G401.6 (cell line): ENCODE measurements around the gene GPATCH1.
"Not testable (repeated sequence)": the region's sequence is repeated elsewhere in the genome, so short reads cannot be mapped to it uniquely, and the experiment has no call there.

Source experiments
- FAIRE-seq: peaks from 2 replicates; lab custom pipeline; 2012; peaks lifted over from hg19 to GRCh38; lab: Jason Lieb, UNC

GPATCH1 gene

DNA sequence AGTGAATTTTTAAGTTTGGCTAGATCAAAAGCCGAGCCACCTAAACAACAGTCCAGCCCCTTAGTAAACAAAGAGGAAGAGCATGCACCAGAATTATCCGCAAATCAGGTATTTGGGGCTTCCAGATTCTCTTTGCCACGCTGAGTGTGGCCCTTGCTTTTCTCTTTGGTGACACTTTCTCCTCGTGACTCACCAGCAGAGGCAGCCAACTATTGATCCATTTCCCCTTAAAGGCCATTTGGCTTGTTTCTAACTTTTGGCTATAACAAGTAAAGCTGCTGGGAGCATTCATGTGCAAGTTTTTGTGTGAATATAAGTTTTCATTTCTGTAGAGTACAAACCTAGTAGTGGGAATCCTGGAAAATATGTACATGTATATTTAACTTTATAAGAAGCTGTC lies 33.3 kb downstream of the GPATCH1 start:
- no peak for FAIRE-seq

DNA sequence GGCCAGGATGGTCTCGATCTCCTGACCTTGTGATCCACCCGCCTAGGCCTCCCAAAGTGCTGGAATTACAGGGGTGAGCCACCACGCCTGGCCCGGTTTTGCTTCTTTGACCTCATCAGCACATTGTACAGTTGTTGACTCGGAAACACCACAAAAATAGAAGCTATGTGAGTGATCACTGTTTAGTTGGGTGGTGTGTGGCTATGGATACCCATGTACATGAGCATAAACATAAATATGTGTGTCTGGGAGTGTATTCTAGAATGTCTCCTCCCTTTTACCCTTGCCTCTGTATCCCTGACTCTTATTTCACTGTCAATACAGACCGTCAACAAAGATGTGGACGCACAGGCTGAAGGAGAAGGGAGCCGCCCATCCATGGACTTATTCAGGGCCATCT lies 36.5 kb downstream of the GPATCH1 start:
- no peak for FAIRE-seq

DNA sequence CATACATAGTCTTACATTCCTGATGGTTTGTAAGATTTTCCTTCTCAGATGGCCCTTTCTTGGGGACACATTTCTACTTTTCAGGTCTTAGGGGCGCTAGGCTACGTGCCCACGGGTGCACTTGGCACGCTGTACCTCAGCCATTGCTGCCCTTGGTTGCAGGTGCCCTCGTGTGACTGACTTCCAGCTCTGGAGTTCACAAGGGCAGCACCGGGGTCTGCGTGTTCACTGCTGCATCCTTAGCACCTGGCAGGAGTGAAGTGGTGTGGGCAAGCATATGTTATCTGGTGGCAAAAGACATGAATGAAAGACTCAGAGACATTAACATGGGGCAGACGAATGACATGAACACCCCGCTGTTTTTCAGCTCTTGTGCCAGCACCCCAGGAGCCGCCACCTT lies 37.7 kb downstream of the GPATCH1 start:
- FAIRE-seq = no peak

DNA sequence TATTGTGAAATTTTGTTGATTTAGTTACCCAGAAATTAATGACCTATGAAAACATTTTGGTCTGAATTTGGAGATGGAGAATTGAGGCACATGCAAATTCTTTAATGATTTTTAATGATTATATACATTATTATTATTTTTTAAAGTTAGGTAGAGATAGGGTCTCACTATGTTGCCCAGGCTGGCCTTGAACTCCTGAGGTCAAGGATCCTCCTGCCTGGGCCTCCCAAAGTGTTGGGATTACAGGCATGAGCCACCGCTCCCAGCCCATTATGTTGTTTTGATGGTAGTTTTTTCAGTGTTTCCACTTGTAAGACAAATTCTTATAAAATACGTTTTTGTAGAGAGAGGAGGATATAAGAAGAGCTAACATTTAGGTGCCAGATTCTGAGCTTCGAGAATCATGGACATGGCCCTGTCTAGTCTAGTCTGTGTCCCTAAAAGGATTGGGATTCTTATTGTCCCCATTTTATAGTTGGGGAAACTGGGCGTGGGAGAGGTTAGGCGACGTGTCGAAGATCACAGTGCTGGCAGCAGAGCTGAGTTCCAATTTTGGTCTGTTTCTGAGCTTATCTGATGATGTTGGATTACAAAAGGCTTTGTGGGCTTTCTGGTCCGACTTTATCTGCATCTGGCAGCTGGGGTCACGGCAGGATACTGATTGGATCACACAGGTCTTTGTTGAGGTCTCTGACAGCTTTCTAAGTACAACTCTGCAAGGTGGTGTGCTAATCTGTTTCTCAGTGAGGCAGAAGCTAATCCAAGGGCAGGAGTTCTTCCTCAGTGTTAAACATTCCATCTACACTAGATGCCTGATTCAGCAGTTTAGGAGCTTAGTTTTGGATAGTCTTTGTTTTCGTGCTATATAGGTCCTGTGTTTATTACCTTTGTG lies 43.5 kb downstream of the GPATCH1 start:
- no peak for FAIRE-seq

DNA sequence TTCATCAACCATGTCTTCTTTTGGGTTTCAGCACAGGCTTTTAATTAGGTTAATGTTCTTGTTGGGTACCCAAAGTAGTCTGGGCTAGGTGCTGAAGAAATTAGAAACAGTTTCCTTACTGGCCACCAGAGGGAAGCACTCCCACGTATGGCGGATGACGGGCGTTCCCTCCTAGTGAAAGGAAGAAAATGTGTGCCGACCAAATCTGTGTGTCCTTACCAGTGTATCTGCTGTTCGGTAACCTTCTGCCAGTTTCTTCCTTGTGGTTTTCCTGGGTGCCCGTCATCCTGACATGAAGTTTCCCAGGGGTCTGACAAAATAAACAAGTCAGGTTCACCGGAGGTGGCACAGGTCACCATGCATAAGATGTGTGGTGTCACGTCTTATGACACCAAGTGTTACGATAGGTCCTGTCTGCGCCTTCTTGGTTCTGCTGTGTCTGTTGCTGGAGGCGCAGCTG lies 45.0 kb downstream of the GPATCH1 start:
- peak; percentile 82 for FAIRE-seq

DNA sequence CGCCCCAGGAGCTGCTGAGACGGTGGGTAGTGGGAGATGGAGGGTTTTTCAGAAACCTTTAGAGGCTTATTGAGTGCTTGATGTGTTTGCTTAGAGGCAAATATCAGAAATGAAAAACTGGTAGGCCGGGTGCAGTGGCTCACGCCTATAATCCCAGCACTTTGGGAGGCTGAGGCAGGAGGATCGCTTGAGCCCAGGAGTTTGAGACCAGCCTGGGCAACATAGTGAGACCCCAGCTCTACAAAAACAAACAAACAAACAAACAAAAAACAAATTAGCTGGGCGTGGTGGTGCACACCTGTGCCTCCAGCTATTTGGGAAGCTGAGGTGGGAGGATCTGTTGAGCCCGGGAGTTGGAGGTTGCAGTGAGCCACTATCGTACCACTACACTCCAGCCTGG lies 45.7 kb downstream of the GPATCH1 start:
- not testable (repeated sequence) for FAIRE-seq

DNA sequence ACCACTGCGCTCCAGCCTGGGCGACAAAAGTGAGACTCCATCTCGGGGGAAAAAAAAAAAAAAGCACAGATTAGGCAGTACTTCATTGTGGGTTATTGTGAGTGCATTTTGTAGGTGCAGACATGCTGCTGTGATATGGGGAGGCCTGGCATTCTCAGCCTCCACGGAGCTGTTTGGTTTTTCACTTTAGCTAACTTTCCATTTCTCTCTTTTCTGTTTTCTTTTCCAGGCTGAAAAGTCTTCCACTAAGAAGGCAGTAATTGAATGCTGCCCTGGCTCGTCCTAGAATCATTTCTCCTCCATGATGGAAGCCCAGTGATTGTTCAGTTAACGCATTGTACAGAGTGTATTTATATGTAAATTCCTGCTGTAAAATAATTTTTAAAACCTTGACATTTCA lies 48.9 kb downstream of the GPATCH1 start:
- no peak for FAIRE-seq

DNA sequence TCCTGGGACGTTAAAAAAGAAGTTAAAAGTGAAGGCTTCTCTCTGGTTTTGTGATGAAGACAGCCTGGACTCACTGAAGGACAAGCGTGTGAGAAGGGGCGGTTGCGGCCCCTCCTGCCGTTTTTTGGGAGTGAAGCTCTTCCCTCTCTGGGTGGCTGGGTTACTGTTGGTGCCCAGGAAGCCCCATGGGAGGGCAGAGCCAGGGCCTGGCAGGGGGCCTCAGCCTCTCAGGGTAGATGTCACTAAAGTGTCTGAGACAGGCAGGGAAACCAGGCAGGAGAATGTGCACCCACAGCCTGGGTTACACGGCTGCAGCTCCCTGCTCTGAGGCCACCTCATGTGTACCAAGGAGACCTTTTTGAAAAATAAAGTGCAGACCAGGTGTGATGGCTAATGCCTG lies 49.5 kb downstream of the GPATCH1 start:
- no peak for FAIRE-seq

DNA sequence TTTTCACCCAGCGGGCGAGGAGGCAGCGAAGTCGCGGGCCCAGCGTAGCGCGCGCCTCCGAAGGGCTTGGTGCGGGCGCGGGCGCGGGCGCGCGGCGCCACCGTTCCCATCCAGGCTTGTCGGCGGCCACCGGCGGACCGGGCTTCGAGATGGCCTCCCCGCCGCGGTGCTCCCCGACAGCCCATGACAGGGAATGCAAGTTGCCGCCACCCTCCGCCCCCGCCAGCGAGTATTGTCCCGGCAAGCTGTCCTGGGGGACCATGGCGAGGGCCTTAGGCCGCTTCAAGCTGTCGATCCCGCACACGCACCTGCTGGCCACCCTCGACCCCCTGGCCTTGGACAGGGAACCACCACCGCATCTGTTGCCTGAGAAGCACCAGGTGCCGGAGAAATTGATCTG lies 51.0 kb downstream of the GPATCH1 start, which contains the start of gene WDR88:
WDR88 (plus strand) TSS at position 94 of the 400 bp plus-strand sequence; CDS start at position 150, 56 bp downstream.
- FAIRE-seq = no peak

DNA sequence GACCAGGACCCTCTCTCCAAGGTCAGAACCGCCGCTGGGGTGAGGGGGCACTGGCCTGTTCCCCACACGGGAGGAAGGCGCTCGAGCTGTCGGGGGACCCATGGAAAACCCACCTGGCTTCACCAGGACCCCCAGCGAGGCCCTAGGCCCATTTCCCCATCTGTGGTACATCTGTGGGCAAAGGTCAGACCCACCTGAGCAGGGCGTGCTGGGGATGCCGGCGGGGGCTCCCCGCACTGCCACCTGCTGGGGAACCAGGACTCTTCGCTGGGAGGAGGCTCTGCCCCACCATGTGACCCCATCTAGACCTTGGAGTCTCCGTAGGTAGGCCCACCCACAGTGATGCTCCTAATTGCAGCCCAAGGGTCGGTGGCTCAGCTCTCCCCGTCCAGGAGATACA lies 51.4 kb downstream of the GPATCH1 start:
- FAIRE-seq = no peak

DNA sequence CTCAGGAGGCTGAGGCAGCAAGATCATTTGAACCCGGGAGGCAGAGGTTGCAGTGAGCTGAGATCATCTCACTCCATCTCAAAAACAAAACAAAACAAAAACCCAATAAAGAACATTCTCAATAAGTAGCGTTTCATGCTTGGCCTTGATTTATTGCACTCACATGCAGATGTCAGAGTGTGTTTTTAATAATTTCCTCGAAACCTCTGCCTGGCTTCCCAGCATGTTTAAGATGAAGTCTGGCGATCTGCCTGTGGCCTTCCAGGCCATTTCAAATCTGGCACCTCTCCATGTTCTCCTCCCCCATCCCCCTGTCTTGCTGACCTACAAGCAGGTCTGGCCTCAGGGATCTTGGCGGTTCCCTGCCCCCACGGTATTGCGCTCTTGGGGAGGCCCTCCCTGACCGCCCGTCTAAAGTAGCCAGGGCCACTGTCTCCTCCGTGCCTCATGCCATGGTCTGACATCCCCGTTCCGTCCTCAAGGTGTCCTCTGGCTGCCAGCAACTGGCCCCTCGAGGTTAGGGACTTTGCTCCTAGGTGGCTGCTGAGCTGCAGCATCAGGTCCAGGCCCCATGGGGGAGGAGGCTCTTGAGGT lies 52.6 kb downstream of the GPATCH1 start:
- FAIRE-seq = no peak

DNA sequence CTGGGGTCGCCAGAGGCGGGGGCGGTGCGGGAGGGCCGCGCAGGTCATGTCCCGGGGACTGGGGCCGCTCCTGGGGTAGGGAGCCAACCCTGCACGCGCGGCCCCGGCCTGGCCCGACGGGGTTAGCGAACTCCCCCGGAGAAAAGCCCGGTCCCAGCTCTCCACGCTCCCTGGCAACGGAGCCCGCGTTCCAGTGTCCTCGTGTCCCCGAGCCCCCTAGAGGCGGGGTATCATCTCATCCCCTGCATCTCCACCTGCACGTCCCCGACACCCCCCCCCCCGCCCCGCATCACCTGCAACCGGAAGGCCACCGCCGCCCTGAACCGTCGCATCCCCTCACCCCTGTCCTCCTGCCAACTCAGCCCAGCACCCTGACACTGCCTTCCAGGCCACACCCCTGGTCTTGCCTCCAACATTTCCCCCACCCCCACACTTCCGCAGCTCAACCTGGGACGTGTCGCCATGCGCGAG lies 53.6 kb downstream of the GPATCH1 start:
- FAIRE-seq = no peak

DNA sequence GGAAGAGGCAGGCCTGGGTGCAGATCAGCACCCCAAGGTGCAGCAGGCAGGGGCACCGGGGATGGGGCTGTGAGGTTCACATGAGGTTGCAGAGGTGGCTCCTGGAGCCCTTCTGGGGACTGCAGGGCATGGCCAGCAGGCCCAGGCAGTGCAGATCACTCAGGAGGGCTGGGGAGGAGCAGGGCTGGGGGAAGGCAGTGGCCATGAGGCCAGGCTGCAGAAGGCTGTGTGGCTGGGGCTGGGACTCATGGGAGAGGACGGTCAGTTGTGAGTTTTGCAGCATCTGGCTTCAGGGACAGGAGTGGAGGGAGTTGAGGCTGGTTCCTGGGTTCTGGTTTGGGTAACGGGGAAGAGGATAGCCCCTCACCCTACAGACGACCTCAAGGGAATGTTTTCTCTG lies 58.2 kb downstream of the GPATCH1 start:
- FAIRE-seq = no peak

DNA sequence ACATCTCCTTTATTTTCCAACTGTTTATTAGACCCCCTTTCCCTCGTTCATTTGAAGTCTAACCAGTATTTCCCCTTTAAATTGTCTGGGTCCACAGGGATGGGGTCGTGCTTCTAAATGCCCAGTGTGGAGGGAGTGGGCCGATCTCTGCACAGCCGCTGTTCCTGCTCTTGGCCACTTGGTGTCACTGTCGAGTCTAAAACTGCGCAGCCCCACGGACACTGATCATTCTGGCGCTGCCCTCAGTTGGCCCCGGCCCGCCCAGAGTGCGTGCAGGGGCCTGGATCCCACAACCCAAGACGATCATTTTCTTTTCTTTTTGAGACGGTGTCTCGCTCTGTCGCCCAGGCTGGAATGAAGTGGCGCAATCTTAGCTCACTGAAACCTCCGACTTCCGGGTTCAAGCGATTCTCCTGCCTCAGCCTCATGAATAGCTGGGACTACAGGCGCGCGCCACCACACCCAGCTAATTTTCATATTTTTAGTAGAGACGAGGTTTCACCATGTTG lies 63.0 kb downstream of the GPATCH1 start:
- FAIRE-seq = peak; percentile 78

DNA sequence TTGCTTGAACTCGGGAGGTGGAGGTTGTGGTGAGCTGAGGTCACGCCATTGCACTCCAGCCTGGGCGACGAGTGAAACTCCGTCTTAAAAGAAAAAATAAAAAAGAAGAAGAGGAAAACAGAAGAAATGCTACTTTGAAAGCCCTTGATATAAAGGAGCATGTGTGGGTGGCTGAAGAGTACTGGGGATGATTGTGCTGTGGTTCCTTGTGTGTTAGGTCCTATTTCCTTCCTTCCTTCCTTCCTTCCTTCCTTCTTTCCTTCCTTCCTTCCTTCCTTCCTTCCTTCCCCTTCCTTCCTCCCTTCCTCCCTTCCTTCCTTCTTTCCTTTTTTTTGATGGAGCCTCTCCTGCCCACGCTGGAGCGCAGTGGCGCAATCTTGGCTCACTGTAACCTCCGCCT lies 65.2 kb downstream of the GPATCH1 start:
- FAIRE-seq = no peak

DNA sequence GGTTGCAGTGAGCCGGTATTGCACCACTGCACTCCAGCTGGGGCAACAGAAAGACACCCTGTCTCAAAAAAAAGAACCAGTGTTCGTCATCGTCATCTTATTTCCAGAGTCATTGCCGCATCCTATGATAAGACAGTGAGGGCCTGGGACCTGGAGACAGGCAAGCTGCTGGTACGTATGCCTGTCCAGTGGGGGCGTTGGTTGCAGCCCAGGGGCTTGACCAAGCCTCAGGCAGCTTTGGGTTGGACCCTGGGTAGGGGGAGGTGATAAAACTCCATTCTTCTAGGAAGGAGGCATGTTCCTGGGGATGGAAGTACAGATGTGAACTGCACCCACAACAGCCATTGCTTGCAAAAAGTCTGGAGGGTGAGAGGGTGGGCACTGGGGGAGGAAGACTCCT lies 66.6 kb downstream of the GPATCH1 start:
- no peak for FAIRE-seq

DNA sequence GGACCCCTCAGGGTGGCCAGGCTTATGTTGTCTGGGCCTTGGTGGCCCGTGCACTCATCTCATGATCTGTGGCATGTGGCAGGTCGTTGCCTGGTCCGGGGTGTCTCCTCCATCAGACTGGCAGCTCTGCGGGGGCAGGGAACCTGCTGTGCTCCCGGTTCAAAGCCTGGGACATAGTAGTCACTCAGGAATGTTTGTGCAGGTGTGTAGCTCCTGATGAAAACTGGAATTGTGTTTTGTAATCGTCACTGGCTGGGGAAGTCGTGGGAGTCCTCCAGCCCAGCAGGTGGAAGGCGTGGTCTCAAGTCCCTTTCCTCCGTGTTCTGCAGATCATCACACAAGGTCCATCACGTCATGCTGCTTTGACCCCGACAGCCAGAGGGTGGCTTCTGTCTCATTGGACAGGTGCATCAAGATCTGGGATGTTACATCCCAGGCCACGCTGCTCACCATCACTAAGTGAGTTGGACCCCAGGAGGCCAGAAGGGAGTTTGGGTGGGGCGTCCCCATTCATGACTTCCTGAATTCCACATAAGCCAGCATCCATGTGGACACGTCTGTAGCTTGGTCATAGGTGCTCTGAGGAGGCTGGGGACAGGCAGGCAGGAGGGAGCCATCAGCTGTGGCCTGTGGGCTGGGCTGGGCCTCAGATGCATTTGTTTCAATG lies 70.0 kb downstream of the GPATCH1 start:
- no peak for FAIRE-seq

DNA sequence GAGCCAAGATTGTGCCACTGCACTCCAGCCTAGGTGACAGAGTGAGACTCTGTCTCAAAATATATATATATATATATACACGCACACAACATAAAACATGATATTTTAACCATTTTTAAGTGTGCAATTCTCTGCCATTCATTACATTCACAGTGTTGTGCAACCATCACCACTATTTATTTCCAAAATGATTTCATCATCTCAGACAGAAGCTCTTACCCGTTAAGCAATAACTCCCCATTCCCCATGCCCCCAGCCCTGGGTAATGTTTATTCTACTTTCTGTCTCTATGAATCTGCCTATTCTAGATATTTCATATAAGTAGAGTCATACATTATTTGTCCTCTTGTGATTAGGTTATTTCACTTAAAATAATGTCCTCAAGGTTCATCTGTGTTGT lies 71.2 kb downstream of the GPATCH1 start:
- FAIRE-seq = no peak

DNA sequence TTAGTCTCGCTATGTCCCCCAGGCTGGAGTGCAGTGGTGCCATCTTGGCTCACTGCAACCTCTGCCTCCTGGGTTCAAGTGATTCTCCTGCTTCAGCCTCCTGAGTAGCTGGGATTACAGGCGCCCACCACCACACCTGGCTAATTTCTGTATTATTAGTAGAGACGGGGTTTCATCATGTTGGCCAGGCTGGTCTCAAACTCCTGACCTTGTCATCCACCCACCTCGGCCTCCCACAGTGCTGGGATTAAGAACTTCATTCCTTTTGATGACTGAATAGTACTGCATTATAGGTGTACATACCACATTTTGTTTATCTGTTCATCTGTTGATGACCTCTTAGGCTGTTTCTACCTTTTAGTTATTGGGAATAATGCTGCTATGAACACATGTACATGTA lies 71.6 kb downstream of the GPATCH1 start:
- FAIRE-seq = not testable (repeated sequence)

DNA sequence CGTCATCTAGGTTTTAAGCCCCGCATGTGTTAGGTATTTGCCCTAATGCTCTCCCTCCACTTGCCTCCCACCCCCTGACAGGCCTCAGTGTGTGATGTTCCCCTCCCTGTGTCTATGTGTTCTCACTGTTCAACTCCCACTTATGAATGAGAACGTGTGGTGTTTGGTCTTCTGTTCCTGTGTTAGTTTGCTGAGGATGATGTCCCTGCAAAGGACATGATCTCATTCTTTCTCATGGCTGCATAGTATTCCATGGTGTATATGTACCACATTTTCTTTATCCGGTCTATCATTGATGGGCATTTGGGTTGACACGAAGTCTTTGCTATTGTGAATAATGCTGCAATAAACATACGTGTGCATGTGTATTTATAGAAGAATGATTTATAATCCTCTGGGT lies 73.3 kb downstream of the GPATCH1 start:
- not testable (repeated sequence) for FAIRE-seq

DNA sequence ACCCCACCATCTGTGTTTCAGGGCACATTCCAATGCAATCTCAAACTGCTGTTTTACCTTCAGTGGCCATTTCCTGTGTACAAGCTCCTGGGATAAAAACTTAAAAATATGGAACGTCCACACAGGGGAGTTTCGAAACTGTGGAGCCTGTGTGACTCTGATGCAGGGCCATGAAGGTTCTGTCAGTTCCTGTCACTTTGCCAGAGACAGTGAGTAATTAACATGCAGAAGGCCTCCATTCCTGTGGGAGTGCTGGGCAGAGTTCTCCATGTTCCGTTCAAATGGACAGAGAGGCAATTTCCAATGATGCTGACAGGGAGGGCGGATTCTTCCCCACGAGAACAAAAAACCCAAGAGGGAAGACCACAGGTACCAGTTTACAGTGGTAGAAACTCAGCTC lies 75.4 kb downstream of the GPATCH1 start:
- FAIRE-seq = no peak

DNA sequence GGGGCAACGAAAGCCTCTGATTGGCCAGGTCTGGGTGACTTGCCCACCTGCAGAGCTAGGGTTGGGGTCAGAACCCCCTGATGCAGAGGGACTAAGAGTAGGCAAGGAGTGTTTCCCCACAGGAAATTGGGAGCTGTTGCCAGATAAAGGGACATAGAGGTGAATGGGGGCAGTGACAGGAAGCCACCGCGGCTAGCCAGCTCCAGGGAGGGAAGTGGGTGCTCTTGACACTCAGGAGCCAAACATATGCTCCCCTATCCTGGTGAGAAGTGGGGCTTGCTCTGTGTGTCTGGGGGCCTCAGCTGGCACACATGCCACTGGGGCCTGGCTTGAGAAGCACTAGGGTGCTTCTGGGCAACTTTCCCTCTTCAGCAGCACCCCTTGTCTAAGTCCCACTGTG lies 76.9 kb downstream of the GPATCH1 start:
- no peak for FAIRE-seq

DNA sequence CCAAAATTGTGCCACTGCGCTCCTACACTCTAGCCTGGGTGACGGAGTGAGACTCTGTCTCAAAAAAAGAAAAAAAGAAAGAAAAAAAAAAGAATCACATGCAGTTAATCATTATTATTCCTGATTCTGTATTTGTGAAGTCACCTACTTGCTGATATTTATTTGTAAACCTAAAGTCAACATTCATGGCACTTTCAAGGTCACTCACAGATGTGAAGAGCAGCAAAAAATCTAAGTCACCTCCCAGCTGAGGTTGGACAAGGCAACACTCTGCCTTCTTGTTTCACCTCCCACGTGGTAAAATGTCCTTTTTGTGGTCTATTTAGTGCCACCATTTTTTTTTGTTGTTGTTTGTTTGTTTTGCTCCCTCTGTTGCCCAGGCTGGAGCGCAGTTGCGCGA lies 77.4 kb downstream of the GPATCH1 start:
- no peak for FAIRE-seq
